Kidney capillary endothelial cell (primary cell): Measurements from ENCODE around the gene EPHB1.
"Not testable (repeated sequence)": the region's sequence is repeated elsewhere in the genome, so short reads cannot be mapped to it uniquely, and the experiment has no call there.

Source experiments
- DNase-seq: peaks from one replicate; pipeline ENCODE4 v3.0.0-alpha.2; 2018; ENCODE audit warnings: low spot score

The EPHB1 gene

GRCh38 chr3:135050536-135050935 lies 255.5 kb downstream of the EPHB1 start:
- DNase-seq: no peak

- no peak for DNase-seq
These were observed 256.4 kb downstream of the EPHB1 start for GRCh38 chr3:135051409-135051973.

- DNase-seq: no peak
These were observed 260.4 kb downstream of the EPHB1 start for GRCh38 chr3:135055449-135055848.

- no peak for DNase-seq
These were observed 261.1 kb downstream of the EPHB1 start for GRCh38 chr3:135056084-135056730.

- DNase-seq: no peak
These were observed 261.8 kb downstream of the EPHB1 start for GRCh38 chr3:135056733-135057310.

GRCh38 chr3:135057996-135058395 lies 262.9 kb downstream of the EPHB1 start:
- no peak for DNase-seq

- no peak for DNase-seq
These were observed 264.5 kb downstream of the EPHB1 start for GRCh38 chr3:135059580-135059979.

GRCh38 chr3:135066844-135067727 lies 272.0 kb downstream of the EPHB1 start:
- DNase-seq: not testable (repeated sequence)

- DNase-seq: no peak
These were observed 273.0 kb downstream of the EPHB1 start for GRCh38 chr3:135068011-135068410.

- no peak for DNase-seq
These were observed 274.3 kb downstream of the EPHB1 start for GRCh38 chr3:135069406-135069805.

GRCh38 chr3:135071483-135071882 lies 276.4 kb downstream of the EPHB1 start:
- no peak for DNase-seq

GRCh38 chr3:135072431-135072830 lies 277.4 kb downstream of the EPHB1 start:
- no peak for DNase-seq

- DNase-seq: no peak
These were observed 280.1 kb downstream of the EPHB1 start for GRCh38 chr3:135075157-135075556.

GRCh38 chr3:135076341-135076740 lies 281.3 kb downstream of the EPHB1 start:
- no peak for DNase-seq

GRCh38 chr3:135077186-135077585 lies 282.1 kb downstream of the EPHB1 start:
- no peak for DNase-seq

GRCh38 chr3:135078283-135078682 lies 283.2 kb downstream of the EPHB1 start:
- no peak for DNase-seq

- DNase-seq: no peak
These were observed 284.0 kb downstream of the EPHB1 start for GRCh38 chr3:135079095-135079494.

GRCh38 chr3:135081451-135081850 lies 286.4 kb downstream of the EPHB1 start:
- no peak for DNase-seq

GRCh38 chr3:135081856-135082434 lies 286.9 kb downstream of the EPHB1 start:
- no peak for DNase-seq

GRCh38 chr3:135082706-135083105 lies 287.6 kb downstream of the EPHB1 start:
- peak; percentile 21 for DNase-seq

- no peak for DNase-seq
These were observed 288.1 kb downstream of the EPHB1 start for GRCh38 chr3:135083179-135083578.

- DNase-seq: no peak
These were observed 288.7 kb downstream of the EPHB1 start for GRCh38 chr3:135083756-135084155.
